IMR-90 (cell line): ENCODE measurements around the gene CBR4.

Experiments used
- MAZ ChIP-seq: IDR thresholded peaks from 2 replicates; pipeline ENCODE4 v1.6.1; 2012; ENCODE audit warnings: low read depth, mild to moderate bottlenecking, low read length, improper control_type of control experiment, moderate library complexity, borderline replicate concordance
- TF ChIP-seq, protein P1 (sequence below): conservative IDR thresholded peaks from 2 replicates; pipeline ENCODE4 v1.5.1; 2012; ENCODE audit warnings: mild to moderate bottlenecking, low read depth, low read length, improper control_type of control experiment

DNA sequence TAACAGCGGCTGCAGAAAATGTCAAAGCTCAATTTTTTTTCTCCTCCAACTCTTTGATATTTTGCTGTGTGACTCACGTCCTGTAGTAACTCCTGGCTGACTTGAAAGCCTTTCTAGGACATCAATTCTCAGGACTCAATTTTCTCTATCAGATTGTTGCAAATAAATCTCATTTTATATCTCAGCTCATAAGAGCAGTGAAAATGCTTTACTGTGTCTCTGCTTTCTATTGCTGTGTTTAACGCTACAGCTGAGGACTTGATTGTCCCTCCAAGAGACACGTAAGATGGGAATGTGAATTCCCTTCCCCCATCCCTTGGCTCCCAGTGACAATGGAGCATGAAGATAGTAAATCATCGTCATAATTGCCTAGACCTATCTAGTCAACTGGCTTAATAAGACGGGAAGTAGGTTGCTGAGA is 20.5 kb upstream of the CBR4 start:
- TF ChIP-seq, protein P1, sequence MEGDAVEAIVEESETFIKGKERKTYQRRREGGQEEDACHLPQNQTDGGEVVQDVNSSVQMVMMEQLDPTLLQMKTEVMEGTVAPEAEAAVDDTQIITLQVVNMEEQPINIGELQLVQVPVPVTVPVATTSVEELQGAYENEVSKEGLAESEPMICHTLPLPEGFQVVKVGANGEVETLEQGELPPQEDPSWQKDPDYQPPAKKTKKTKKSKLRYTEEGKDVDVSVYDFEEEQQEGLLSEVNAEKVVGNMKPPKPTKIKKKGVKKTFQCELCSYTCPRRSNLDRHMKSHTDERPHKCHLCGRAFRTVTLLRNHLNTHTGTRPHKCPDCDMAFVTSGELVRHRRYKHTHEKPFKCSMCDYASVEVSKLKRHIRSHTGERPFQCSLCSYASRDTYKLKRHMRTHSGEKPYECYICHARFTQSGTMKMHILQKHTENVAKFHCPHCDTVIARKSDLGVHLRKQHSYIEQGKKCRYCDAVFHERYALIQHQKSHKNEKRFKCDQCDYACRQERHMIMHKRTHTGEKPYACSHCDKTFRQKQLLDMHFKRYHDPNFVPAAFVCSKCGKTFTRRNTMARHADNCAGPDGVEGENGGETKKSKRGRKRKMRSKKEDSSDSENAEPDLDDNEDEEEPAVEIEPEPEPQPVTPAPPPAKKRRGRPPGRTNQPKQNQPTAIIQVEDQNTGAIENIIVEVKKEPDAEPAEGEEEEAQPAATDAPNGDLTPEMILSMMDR = no peak
- no peak for TF ChIP-seq MAZ
